HS-27A (cell line): ENCODE measurements around the gene CCT8.
"Not testable (repeated sequence)": the region's sequence is repeated elsewhere in the genome, so short reads cannot be mapped to it uniquely, and the experiment has no call there.

Source experiments
- DNase-seq: peaks from one replicate; pipeline ENCODE4 v3.0.0-alpha.2; 2012; ENCODE audit warnings: low read depth, missing footprints

Gene CCT8

DNA sequence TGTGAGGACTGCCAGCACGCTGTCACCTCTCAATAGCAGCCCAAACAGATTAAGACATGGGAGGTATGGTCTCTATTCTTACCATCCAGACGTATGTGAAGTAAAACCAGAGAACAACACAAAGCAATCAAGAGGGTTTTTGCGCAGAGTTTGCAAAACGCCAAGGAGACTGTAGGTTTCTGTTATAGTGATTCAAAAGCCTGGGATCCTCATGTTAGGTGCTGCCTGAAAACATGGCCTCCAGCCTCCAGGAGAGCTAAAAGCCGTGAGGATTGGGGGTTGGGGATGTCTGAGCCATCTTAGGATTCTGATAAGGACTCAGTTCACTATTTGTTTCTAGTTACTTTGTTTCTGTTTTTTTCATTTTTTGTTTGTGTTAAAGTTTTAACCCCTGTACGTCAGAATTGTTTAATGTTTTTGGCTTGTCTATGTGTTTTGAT is 4.2 kb upstream of the CCT8 start:
- no peak for DNase-seq

DNA sequence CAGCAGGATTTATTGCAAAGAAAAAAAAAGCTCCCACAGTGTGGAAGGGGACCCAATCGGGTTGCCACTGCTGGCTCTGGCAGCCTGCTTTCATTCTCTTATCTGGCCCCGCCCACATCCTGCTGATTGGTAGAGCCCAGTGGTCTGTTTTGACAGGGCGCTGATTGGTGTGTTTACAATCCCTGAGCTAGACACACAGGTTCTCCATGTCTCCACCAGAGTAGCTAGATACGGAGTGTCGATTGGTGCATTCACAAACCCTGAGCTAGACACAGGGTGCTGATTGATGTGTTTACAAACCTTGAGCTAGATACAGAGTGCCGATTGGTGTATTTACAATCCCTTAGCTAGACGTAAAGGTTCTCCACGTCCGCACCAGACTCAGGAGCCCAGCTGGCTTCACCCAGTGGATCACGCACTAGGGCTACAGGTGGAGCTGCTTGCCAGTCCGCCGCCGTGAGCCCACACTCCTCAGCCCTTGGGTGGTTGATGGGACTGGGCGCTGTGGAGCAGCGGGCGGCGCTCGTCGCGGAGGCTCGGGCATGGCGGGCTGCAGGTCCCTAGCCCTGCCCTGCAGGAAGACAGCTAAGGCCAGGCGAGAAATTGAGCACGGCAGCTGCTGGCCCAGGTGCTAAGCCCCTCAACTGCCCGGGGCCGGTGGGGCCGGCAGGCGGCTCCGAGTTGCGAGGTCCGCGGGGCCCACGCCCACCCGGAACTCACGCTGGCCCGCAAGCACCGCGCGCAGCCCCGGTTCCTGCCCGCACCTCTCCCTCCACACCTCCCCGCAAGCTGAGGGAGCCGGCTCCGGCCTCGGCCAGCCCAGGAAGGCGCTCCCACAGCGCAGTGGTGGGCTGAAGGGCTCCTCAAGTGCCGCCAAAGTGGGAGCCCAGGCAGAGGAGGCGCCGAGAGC is 3.5 kb upstream of the CCT8 start:
- not testable (repeated sequence) for DNase-seq

DNA sequence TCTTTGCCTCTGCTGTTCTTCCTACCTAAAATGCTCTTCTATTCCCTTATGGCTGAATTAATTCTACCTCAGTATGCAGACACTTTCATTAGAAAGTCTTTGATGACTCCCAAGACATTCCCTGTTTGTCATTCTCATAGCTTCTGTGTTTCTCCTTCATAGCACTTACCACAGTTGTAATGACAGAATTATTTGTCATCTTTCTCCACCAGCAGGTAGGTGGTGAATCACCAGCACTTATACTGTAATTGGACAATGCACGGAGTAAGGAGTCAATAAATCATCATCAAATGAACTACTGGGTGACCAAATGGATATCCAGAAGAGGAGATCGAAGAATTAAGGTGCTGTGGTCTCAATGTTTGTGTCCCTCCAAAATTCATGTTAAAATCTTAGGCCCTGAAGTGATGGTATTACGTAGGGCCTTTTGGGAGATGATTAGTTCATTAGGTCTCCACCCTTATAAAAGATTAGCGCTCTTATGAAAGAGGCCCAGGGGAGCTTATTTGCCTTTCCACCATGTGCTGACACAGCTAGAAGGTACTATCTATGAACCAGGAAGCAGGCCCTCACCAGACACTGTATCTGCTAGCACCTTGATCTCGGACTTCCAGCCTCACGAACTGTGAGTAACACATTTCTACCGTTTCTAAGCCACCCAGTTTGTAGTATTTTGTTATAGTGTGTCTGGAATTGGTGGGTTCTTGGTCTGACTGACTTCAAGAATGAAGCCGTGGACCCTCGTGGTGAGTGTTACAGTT is 2.4 kb upstream of the CCT8 start:
- no peak for DNase-seq

DNA sequence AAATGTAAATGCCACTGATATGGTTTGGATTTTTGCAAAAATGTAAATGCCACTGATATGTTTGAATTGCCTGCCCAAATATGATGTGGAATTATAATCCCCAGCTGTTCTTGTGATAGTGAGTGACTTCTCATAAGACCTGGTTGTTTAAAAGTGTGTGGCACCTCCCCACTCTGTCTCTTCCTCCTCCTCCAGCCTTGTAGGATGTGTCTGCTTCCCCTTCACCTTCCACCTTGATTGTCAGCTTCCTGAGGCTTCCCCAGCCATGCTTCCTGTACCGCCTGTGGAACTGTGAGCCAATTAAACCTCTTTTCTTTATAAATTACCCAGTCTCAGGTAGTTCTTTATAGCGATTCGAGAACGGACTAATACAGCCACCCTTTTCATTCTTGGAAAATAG is 1.3 kb upstream of the CCT8 start:
- DNase-seq, result no peak

DNA sequence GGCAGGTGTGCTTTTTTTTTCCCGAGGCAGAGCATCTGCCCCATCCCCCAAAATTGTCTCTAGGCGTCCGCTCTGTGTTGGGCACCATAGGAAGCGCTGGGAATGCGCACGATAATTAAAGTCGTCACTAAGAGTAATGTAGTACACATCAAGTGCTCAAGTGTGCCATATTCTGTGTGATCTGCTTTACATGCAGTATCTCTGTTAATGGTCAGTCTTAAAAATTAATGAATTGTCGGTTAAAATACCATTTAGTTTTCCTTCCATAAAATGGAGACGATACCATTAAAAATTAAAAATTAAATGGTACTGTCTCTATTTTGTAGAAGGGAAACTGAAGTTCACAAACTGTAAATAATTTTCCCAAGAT is 544 bp upstream of the CCT8 start:
- DNase-seq, result no peak

DNA sequence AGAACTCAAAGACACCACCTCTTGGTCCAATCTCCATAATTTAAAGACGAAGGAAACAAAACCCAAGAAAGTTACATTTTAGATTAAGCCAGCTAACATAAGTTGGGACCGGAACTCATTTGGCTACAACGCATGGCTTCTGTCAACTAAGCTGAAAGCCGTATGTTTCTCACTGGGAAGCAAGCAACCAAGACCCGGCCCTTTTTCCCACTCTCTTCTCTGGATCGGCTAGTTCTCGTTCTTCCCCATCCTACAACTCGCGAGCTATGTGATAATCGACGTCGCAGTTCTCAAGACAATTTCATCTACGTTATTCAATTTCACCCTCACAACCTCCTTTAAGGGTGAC is 601 bp downstream of the CCT8 start:
- DNase-seq, result no peak

DNA sequence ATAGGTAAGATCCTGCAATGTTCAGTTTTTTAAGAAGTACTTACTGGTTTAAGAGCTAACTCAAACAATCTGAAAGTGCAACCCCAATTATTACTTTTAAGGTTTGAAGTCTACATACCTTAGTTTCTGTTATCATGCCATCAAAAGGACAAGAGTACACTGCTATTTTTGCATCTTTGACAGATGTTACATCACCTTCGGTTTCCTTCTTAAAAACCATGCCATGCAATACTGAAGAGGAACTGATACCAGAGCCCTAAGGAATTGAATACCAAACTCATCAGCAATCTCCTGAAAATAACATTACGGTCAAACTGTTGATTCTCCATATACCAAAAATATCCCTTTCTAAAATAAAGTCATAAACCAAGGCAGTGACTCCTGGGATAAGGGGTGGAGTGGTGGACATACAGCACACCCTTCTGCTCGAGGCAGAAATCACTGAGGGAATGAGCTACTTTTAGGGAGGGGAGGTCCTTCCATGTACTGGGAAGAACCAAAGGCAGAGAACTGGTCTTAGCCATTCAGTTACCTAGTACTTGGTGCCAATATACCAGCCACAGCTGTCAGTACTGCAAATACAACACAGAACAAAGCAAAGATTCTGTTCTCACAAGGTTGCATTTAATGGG is 8.5 kb downstream of the CCT8 start:
- no peak for DNase-seq

DNA sequence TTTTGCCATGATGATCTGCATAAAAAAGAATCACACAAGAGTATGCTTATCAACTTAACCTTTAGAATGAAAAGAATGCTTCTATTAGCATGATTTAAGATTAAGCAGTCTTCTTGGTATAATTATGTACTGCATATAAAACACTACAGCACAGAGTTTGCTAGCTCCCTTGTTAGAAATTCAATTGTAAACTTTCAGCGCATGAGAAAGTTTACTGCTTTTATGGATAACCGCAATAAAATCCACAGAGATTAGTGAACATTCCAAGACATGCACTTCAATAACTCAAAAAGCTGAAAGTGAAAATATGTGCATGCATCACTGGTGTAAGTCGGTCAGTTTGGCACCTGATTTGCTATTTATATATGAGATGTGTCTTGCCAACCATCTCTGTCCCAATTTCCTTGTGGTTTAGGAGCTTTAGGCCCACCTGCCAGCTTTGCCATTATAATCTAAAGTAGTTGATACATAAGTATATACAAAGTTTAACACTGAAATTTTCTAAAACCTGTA is 16.9 kb downstream of the CCT8 start:
- DNase-seq, result no peak

DNA sequence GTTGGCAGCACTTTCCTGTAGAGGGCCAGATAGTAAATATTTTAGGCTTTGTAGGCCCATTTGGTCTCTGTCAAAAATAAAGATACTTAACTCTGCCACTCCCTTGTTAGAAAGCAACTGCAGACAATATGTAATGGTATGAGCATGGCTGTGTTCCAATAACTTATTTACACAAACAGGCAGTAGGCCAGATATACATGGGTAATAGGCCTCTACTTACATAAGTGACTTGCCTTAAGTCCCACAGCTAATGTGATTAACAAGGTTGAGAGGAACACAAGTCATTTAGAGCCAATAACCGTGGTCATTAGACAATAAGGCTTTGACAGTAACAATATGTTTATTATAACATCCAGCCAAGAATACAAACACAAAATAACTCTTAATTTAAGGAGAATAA is 17.4 kb downstream of the CCT8 start:
- no peak for DNase-seq

DNA sequence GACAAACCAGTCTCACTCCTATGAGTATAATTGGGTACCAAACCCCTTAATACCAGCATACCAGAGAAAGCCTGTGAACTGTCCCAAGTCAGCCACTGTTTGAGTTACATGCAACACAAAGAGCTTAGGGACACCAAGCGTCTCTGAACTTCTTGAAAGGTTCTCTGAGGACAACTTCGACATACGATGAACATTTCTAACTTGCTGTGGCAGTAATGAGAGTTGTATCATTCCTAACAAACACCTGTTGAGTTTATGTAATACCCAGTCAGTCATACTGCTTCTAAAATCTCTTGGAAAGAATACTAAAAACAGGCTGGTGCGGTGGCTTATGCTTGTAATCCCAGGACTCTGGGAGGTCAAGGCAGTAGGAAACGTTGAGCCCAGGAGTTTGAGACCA is 18.4 kb downstream of the CCT8 start:
- DNase-seq, result no peak

DNA sequence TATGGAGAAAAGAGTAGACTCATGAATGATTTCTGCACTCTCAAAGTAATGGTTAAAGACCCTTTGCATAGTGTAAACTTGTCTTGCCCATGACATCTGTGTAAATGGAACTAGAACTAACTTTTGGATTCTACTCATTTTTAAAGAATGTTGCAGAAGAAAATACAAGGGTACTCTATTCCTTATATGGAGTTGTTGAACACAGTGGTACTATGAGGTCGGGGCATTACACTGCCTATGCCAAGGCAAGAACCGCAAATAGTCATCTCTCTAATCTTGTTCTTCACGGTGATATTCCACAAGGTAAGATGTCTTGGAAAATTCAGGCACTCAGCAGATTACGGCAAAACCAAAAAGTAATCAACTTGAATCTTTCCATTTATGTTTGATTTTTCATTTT is 19.8 kb downstream of the CCT8 start:
- DNase-seq, result no peak

DNA sequence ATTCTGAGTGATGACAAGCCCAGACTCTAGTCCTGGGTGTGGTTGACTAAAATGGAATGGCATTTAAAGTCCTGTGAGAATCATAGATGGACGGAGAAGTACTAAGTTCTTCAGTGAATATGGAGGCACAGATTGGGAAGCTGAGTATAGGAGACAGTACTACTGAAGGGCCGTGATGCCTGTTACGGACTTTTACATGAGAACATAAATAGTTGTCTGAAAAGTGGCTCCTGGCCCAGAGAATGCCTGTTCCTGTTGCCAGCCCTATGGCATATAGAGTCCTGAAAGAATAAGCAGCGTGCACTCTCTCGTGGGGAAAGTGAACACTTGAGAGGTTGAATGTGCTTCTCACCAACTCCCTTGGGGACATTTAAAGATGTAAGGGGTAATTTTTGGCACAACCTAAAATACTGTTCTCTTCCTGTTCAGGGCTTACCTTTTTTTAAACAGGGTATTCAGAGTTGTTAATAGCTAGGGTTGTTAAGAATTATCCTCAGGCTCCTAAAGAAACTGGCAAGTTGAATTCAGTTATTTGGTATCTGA is 20.4 kb downstream of the CCT8 start:
- no peak for DNase-seq

DNA sequence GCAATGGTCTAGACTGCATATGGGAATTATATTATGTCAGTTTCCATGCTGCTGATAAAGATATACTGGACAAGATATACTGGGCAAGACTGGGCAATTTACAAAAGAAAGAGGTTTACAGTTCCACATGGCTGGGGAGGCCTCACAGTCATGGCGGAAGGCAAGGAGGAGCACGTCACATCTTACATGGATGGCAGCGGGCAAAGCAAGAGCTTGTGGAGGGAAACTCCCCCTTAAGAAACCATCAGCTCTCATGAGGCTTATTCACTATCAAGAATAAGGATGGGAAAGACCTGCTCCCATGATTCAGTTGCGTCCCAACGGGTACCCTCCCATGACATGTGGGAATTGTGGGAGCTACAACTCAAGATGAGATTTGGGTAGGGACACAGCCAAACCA is 21.2 kb downstream of the CCT8 start:
- no peak for DNase-seq

DNA sequence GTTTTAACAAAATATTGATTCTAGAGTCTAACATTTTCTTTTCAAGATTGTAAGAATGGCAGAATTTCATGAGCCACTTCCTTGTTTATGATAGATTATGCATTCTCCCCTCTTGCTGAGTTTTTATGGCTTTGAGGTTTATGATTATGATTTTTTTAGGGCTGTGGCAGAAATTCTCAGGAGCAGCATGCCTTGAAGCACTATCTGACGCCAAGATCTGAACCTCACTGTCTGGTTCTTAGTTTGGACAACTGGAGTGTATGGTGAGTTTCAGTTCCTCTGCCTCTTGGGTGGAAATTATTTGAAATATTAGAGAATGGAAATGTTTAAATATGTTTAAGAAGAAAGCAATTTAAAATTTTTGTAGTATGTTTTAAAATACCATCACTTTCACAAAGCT is 38.8 kb downstream of the CCT8 start:
- no peak for DNase-seq

DNA sequence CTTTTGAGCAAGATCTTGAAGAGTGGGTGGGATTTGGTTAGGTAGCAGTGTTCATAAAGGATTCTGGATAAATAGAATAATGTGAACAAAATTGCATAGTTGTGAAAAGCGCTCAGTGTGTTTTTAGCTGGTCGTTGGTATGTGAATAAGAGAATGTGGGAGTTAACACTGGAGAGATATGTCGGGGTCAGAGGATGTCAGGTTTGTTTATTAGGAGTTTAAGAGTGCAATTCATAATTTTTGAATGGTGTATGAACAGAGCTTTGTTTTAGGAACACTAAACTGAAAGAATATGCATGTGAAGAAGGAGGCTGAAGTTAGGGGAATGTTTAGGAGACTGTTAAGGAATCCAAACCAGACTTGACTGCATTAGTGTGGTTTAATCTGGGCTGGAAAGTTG is 39.6 kb downstream of the CCT8 start:
- no peak for DNase-seq

DNA sequence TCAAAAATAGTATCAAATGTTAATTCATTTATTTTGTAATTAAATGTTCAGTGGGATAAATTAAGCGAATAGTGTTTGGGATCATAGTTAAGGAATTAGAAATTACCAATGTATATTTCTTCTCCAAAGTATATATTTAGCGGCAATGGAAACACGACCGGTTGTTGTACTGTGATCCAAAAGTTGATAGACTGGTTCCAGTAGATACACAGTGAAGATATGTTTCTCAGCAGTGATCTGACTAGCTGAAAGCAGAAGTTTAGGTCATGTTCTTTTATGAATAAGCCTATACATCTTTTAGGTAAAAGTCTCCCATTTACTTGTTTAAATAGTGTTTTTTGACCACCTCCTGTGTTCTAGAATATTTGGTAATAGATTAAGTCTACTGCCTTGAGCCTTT is 40.1 kb downstream of the CCT8 start:
- DNase-seq, result no peak

DNA sequence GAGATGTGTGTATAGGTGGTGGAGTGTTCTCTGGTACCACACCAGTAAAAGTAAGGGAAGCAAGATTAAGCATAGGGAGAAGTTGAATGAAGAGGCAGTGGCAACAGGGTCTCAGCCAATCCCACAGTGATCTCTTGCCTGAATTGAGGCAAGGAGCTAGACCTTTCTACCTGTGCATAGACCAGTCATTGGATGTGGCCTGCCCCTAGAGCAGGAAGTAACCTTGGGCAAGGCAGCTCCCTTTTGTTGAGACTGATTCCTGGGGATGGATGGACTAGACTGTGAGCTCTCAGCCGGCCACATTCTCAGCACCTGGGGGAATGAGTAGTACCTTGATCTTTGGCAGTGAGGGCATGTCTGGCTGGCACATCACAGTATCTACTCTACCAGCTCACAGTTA is 42.5 kb downstream of the CCT8 start:
- no peak for DNase-seq

DNA sequence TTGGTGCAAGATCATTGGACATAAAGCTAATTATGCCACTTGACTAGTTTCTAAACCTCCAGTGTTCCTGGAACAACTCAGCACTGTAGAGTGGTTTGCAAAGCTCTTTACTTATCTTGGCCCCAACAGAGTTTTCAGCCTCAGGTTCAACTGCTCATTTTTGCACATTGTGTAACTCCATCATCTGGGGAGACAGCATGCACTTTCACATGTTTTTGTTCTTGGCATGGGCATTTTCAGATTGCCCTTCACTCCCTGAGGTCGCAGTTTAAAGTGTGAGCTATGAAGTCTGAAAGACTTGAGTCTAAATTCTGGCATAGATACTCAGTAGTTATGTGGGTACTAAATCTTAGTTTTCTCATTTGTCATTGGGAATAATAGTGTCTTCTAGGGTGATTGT is 43.9 kb downstream of the CCT8 start:
- no peak for DNase-seq

DNA sequence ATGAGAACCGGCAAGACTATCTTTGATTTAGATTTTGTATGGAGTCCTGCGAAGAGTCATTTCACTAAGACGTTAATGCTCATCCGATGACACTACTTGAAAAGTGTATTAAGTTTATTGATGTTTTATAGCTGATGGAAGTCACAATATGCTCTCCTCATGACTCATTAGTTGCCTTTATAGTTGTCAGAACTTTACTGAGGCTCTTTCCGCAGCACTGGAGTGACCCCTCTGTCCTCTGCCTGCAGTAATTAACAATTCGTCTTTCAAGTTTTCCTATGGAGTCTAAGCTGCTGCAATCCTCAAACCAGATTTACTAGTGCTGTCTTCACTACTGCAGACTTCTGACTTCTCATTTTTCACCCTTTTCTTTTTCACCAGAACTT is 48.1 kb downstream of the CCT8 start:
- DNase-seq, result no peak

DNA sequence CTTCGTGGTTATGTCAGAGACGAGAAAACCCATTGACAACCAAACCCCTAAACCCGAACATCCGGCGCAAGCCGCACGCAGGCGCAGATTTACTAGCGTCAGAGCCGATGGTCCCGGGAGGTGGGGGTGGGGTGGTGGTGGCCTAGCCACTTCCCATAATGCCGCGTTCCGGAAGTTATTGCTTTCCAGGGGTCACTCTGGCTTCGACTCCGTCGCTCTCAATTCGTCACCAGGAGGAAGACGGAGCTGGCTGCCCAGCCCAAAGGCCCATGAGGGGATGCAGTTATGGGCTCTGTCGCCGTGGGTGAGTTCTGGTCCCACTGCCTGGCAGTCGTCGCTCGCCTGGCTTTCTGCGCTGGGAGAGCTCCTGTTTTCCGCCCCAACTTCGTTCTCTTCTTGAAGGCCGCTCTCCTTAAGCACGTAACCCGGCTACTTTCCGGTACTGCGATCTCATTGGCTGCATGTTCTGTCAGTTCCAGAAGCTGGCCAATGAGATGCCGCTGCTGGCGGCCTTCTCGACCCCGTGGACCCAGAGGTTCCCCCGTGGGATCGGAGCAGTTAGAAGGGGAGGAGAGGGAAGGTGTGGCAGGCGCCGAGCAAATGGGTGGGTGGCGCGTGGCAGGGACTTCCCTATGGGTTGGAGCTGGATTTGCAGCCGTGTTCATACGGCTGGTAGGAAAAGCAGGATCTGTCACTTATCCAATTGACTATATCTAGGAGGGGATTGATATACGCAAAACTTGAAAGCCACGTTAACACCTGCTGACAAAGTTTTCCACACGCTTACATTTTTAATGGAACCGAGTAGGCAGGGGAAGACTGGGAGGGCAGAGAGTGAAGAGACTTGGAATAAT is 48.7 kb downstream of the CCT8 start, which contains the start of gene USP16:
Gene USP16 (plus strand): TSS at position 195 of the 854 bp plus-strand sequence. CDS start 3,246 bp downstream, outside the sequence.
- DNase-seq, result peak; percentile 100

DNA sequence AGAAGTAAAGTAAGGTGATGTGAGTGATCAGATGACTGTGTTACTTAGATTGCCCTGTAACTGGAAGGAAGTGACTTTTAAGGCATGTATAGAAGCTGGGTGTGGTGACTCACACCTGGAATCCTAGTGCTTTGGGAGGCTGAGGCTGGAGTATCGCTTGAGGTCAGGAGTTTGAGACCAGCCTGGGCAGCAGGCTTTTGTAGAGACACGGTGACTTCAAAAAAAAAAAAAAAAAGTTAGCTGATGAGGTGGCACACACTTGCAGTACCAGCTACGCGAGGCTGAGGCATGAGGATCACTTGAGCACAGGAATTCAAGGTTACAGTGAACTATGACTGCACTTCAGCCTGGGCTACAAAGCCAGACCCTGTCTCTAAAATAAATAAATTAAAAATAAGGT is 51.3 kb downstream of the CCT8 start:
- no peak for DNase-seq

DNA sequence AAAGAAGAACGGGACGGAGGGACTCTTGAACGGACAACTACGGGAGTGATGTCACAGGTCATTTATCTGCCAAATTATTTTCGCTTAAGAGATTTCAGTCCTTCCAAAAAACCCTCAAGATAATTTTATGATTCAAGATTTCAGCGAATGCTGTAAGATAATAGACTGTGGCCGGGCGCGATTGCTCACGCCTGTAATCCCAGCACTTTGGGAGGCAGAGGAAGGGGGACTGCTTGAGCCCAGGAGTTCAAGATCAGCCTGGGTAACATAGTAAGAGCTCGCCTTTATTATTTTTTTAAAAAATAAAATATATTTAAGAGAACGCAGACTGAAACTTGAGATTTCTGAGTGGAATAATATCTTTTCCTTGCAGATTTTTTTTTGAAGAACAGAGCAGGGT is 54.9 kb downstream of the CCT8 start:
- DNase-seq, result no peak
